ENCODE measurements around the gene HSD11B1.

DNA sequence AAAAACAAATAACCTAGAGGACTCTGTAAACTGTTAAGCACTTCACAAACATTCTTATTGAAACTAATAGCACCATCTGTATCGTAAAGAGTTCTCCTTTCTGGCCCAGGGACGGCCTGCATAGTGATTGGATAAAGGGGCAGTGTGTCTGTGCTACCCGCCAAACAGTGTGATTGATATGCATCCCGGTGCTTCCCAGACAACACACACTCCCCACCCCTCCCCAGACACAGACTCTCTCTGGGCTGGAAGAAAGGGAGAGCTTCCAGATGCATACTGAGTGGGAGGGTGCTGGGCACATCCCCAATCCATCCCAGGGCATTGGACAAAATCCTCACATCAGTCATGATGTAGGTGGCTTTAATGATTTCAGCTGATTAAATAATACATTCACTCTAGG, 3.7 kb downstream of the HSD11B1 start:
- no peak for TF ChIP-seq POLR2A (IDR thresholded peaks at IDR 0.05)
- TF ChIP-seq, protein P1, sequence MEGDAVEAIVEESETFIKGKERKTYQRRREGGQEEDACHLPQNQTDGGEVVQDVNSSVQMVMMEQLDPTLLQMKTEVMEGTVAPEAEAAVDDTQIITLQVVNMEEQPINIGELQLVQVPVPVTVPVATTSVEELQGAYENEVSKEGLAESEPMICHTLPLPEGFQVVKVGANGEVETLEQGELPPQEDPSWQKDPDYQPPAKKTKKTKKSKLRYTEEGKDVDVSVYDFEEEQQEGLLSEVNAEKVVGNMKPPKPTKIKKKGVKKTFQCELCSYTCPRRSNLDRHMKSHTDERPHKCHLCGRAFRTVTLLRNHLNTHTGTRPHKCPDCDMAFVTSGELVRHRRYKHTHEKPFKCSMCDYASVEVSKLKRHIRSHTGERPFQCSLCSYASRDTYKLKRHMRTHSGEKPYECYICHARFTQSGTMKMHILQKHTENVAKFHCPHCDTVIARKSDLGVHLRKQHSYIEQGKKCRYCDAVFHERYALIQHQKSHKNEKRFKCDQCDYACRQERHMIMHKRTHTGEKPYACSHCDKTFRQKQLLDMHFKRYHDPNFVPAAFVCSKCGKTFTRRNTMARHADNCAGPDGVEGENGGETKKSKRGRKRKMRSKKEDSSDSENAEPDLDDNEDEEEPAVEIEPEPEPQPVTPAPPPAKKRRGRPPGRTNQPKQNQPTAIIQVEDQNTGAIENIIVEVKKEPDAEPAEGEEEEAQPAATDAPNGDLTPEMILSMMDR (IDR thresholded peaks at IDR 0.05), result no peak

Data from lower leg skin (tissue), 3 donors.